Loucy (cell line): ENCODE measurements around the gene TEPSIN.

Source experiments
- CTCF ChIP-seq: fragments of 200-600 bp; sonication (generic); conservative IDR thresholded peaks from 2 replicates; pipeline ENCODE4 v1.5.1; 2014; ENCODE audit warnings: mild to moderate bottlenecking, antibody characterized with exemption, low read length
- EZH2phosphoT487 ChIP-seq: fragments of 200-600 bp; IDR thresholded peaks from 2 replicates; pipeline ENCODE4 v1.6.1; 2018; ENCODE audit warnings: antibody characterized with exemption, mild to moderate bottlenecking, moderate library complexity, borderline replicate concordance

GRCh38 chr17:81222620-81222905 lies 16.3 kb downstream of the TEPSIN start:
- no peak for TF ChIP-seq CTCF
- no peak for TF ChIP-seq EZH2phosphoT487
